ENCODE data around the gene ABHD14A.

ABHD14A gene

DNA sequence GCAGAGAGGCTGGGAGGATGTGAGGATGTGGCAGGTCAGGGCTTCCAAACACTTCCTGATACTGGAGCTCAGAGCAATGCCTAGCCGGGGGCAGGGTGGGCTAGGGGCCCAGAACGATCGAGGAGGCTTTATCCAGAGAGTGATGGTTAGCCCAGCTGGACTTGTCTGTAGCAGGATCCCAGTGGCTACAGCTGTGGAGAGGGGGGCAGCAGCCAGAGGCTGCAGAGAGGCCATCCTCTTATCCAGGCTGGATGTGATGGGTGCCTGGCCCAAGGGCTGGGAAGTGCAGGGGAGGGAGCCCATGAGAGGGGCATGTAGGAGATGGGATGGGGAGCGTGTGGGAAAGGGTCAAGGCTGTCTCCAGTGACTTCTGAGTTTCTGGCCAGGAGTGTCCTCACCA is 28.1 kb upstream of the ABHD14A start:
- no peak for ATAC-seq
- TF ChIP-seq ZNF70 (CRISPR knock-in tag; IDR thresholded peaks at IDR 0.05): no peak
- TF ChIP-seq GLIS3 (CRISPR knock-in tag; IDR thresholded peaks at IDR 0.05): no peak
- no peak for TF ChIP-seq OSR1 (CRISPR knock-in tag; IDR thresholded peaks at IDR 0.05)
- no peak for TF ChIP-seq TOX (CRISPR knock-in tag; IDR thresholded peaks at IDR 0.05; ENCODE audit: borderline replicate concordance)
- TF ChIP-seq ZC3H10 (CRISPR knock-in tag; IDR thresholded peaks at IDR 0.05): no peak
- TF ChIP-seq PPARA (CRISPR knock-in tag; IDR thresholded peaks at IDR 0.05; ENCODE audit: borderline replicate concordance): no peak
- TF ChIP-seq BACH2 (CRISPR knock-in tag; IDR thresholded peaks at IDR 0.05; ENCODE audit: borderline replicate concordance): no peak
- no peak for TF ChIP-seq ESRRG (CRISPR knock-in tag; IDR thresholded peaks at IDR 0.05)
- TF ChIP-seq ARNTL (CRISPR knock-in tag; IDR thresholded peaks at IDR 0.05; ENCODE audit: borderline replicate concordance, low read depth): no peak
- TF ChIP-seq SNAI2 (CRISPR knock-in tag; IDR thresholded peaks at IDR 0.05): no peak
- TF ChIP-seq, protein P1, sequence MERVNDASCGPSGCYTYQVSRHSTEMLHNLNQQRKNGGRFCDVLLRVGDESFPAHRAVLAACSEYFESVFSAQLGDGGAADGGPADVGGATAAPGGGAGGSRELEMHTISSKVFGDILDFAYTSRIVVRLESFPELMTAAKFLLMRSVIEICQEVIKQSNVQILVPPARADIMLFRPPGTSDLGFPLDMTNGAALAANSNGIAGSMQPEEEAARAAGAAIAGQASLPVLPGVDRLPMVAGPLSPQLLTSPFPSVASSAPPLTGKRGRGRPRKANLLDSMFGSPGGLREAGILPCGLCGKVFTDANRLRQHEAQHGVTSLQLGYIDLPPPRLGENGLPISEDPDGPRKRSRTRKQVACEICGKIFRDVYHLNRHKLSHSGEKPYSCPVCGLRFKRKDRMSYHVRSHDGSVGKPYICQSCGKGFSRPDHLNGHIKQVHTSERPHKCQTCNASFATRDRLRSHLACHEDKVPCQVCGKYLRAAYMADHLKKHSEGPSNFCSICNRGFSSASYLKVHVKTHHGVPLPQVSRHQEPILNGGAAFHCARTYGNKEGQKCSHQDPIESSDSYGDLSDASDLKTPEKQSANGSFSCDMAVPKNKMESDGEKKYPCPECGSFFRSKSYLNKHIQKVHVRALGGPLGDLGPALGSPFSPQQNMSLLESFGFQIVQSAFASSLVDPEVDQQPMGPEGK (CRISPR knock-in tag; IDR thresholded peaks at IDR 0.05; ENCODE audit: borderline replicate concordance): no peak
- no peak for TF ChIP-seq ISL1 (CRISPR knock-in tag; IDR thresholded peaks at IDR 0.05)
- no peak for TF ChIP-seq TCF4 (CRISPR knock-in tag; IDR thresholded peaks at IDR 0.05; ENCODE audit: borderline replicate concordance)
- TF ChIP-seq CREB5 (CRISPR knock-in tag; IDR thresholded peaks at IDR 0.05; ENCODE audit: low read depth): no peak
- TF ChIP-seq TSHZ2 (CRISPR knock-in tag; IDR thresholded peaks at IDR 0.05): no peak
- TF ChIP-seq ZFP30 (CRISPR knock-in tag; IDR thresholded peaks at IDR 0.05): no peak

DNA sequence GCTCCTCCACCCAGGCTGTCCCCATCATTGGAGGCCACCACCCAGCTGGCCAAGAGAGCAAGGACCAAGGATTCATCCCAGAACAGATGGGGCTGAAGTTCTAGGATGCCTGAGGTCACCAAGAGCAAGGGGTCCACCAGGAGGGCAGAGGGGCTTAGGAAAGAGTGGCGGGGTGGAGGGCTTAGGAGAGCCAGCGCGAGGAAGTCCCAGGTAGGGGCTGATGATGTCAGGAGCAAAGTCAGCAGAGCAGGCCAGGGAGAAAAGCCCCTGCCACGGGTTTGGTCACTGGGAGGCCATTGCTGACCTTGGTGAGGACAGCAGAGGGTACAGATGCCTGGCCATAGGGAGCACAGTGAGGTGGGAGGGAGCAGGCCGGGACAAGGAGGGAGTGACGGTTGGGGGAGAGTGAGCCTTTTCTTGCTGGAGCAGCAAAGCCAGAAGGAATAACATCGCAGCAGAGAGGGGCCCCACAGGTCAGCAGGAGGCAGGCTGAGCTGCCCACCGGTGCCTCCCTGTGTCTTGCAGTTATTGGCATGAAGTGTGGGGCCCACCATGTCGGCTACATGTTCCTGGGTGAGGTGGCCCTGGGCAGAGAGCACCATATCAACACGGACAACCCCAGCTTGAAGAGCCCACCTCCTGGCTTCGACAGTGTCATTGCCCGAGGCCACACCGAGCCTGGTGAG is 27.5 kb upstream of the ABHD14A start:
- no peak for ATAC-seq
- TF ChIP-seq CSDC2 (CRISPR knock-in tag; IDR thresholded peaks at IDR 0.05) (no peak), BACH2 (CRISPR knock-in tag; IDR thresholded peaks at IDR 0.05; ENCODE audit: borderline replicate concordance) (no peak), ZNF70 (CRISPR knock-in tag; IDR thresholded peaks at IDR 0.05) (no peak), ARNTL (CRISPR knock-in tag; IDR thresholded peaks at IDR 0.05; ENCODE audit: borderline replicate concordance, low read depth) (no peak), ESRRG (CRISPR knock-in tag; IDR thresholded peaks at IDR 0.05) (no peak)
- TF ChIP-seq, protein P1 (CRISPR knock-in tag; IDR thresholded peaks at IDR 0.05; ENCODE audit: borderline replicate concordance): no peak

GRCh38 chr3:51948016-51948580 is 26.8 kb upstream of the ABHD14A start:
- TF ChIP-seq RARB (CRISPR knock-in tag; IDR thresholded peaks at IDR 0.05) (no peak), SNAI2 (CRISPR knock-in tag; IDR thresholded peaks at IDR 0.05) (no peak), ZNF70 (CRISPR knock-in tag; IDR thresholded peaks at IDR 0.05) (no peak), PPARA (CRISPR knock-in tag; IDR thresholded peaks at IDR 0.05; ENCODE audit: borderline replicate concordance) (no peak), TCF4 (CRISPR knock-in tag; IDR thresholded peaks at IDR 0.05; ENCODE audit: borderline replicate concordance) (no peak), CSDC2 (CRISPR knock-in tag; IDR thresholded peaks at IDR 0.05) (no peak), CREB5 (CRISPR knock-in tag; IDR thresholded peaks at IDR 0.05; ENCODE audit: low read depth) (no peak), BACH2 (CRISPR knock-in tag; IDR thresholded peaks at IDR 0.05; ENCODE audit: borderline replicate concordance) (no peak)
- TF ChIP-seq, protein P2, sequence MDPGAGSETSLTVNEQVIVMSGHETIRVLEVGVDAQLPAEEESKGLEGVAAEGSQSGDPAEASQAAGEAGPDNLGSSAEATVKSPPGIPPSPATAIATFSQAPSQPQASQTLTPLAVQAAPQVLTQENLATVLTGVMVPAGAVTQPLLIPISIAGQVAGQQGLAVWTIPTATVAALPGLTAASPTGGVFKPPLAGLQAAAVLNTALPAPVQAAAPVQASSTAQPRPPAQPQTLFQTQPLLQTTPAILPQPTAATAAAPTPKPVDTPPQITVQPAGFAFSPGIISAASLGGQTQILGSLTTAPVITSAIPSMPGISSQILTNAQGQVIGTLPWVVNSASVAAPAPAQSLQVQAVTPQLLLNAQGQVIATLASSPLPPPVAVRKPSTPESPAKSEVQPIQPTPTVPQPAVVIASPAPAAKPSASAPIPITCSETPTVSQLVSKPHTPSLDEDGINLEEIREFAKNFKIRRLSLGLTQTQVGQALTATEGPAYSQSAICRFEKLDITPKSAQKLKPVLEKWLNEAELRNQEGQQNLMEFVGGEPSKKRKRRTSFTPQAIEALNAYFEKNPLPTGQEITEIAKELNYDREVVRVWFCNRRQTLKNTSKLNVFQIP (CRISPR knock-in tag; IDR thresholded peaks at IDR 0.05; ENCODE audit: borderline replicate concordance, low read depth): no peak
- ATAC-seq: no peak

Data from SK-N-SH treated with all-trans-retinoic acid at 6 μM for 48 hours (cell line).